BLaER1 treated with 17β-estradiol and CSF1 and Interleukin-3, amounts not matched to agents 10 nM and 100 nM (cell line): ENCODE results near the gene PTGFRN.
"Not testable (repeated sequence)": the region's sequence is repeated elsewhere in the genome, so short reads cannot be mapped to it uniquely, and the experiment has no call there.

Experiments
- H3K27ac ChIP-seq, 11 experiments: shearing (Covaris generic); formaldehyde crosslinking; 2 replicates each; pipeline ENCODE4 v1.8.1; 2022
- H3K27me3 ChIP-seq, 11 experiments: shearing (Covaris generic); formaldehyde crosslinking; 2 replicates each; pipeline ENCODE4 v1.8.1; 2022
- H3K36me3 ChIP-seq, 11 experiments: shearing (Covaris generic); formaldehyde crosslinking; 2 replicates each; pipeline ENCODE4 v1.8.1; 2022
- H3K4me1 ChIP-seq, 10 experiments: shearing (Covaris generic); formaldehyde crosslinking; 2 replicates each; pipeline ENCODE4 v1.8.1; 2022
- H3K4me2 ChIP-seq, 11 experiments: shearing (Covaris generic); formaldehyde crosslinking; 2 replicates each; pipeline ENCODE4 v1.8.1; 2022
- H3K4me3 ChIP-seq, 10 experiments: shearing (Covaris generic); formaldehyde crosslinking; 2 replicates each; pipeline ENCODE4 v1.8.1; 2022
- H3K9ac ChIP-seq, 11 experiments: shearing (Covaris generic); formaldehyde crosslinking; 2 replicates each; pipeline ENCODE4 v1.8.1; 2022
- H3K9me3 ChIP-seq, 11 experiments: shearing (Covaris generic); formaldehyde crosslinking; replicated peaks in 1 of 11; 2 replicates each; pipeline ENCODE4 v1.8.1; 2022
- H4K20me1 ChIP-seq, 11 experiments: shearing (Covaris generic); formaldehyde crosslinking; 2 replicates each; pipeline ENCODE4 v1.8.1; 2022
- Cebpa-rat ChIP-seq, 11 experiments: shearing (Covaris generic); IDR thresholded peaks; 2 replicates each; pipeline ENCODE4 v1.8.1; 2022

The PTGFRN gene

GRCh38 chr1:116873680-116874271 lies 35.9 kb upstream of the PTGFRN start:
- H3K9ac ChIP-seq: peak overlapping the region in 1 of 11 experiments; percentile 29; a peak in 1 of 22 replicates
- no peaks in the 10 kb centered on the region for H3K36me3 ChIP-seq
- H3K4me1 ChIP-seq: peaks cover 61 to 73% (median 69%) of the 10 kb centered on the region in 10 experiments
- H4K20me1 ChIP-seq: no peaks in the 10 kb centered on the region
- no peaks in the 10 kb centered on the region for H3K27me3 ChIP-seq
- peak overlapping the region; percentile 58 to 99 (median 94) for H3K4me2 ChIP-seq
- peak overlapping the region in 9 of 11 experiments; percentile 26 to 90 (median 63); a peak in 14 of 22 replicates for H3K27ac ChIP-seq
- no peak for TF ChIP-seq Cebpa-rat (IDR thresholded peaks at IDR 0.05)
- no peak overlapping the region for H3K4me3 ChIP-seq
- H3K9me3 ChIP-seq: peaks cover 0 to 28% (median 8%) of the 10 kb centered on the region in 11 experiments; a peak in 12 of 22 replicates

- peak in 8 of 11 experiments; percentile 17 to 70 (median 49); a peak in 11 of 22 replicates for TF ChIP-seq Cebpa-rat (IDR thresholded peaks at IDR 0.05)
- Histone ChIP-seq H3K9me3 (peaks cover 0 to 25% (median 8%) of the 10 kb centered on the region in 11 experiments; a peak in 12 of 22 replicates), H3K9ac (peak overlapping the region in 3 of 11 experiments; percentile 6 to 29 (median 27); a peak in 4 of 22 replicates), H3K27me3 (no peaks in the 10 kb centered on the region), H3K4me2 (peak overlapping the region; percentile 58 to 99 (median 94)), H4K20me1 (no peaks in the 10 kb centered on the region), H3K4me1 (peaks cover 64 to 81% (median 74%) of the 10 kb centered on the region in 10 experiments), H3K36me3 (no peaks in the 10 kb centered on the region), H3K4me3 (0 out of 20 replicates have a peak overlapping the region, but pooled peaks of 1 of the 10 experiments have one; percentile 7), H3K27ac (peak overlapping the region in 9 of 11 experiments; percentile 44 to 91 (median 71); a peak in 19 of 22 replicates)
Measured at GRCh38 chr1:116874733-116875249, 34.9 kb upstream of the PTGFRN start.

GRCh38 chr1:116875391-116875790 lies 34.3 kb upstream of the PTGFRN start:
- no peak for TF ChIP-seq Cebpa-rat (IDR thresholded peaks at IDR 0.05)
- Histone ChIP-seq H3K9me3 (peaks cover 0 to 21% (median 8%) of the 10 kb centered on the region in 11 experiments; a peak in 12 of 22 replicates), H3K4me1 (peaks cover 69 to 87% (median 78%) of the 10 kb centered on the region in 10 experiments), H3K27me3 (no peaks in the 10 kb centered on the region), H3K27ac (peak overlapping the region in 9 of 11 experiments; percentile 44 to 91 (median 71); a peak in 18 of 22 replicates), H3K36me3 (no peaks in the 10 kb centered on the region), H3K4me3 (peak overlapping the region in 1 of 10 experiments; percentile 7; a peak in 1 of 20 replicates), H3K9ac (peak overlapping the region in 5 of 11 experiments; percentile 4 to 27 (median 6); a peak in 7 of 22 replicates), H4K20me1 (no peaks in the 10 kb centered on the region), H3K4me2 (peak overlapping the region; percentile 58 to 99 (median 94))

GRCh38 chr1:116875946-116876345 lies 33.8 kb upstream of the PTGFRN start:
- H3K27me3 ChIP-seq, H4K20me1 ChIP-seq, H3K4me3 ChIP-seq, H3K36me3 ChIP-seq: not testable (repeated sequence)
- Histone ChIP-seq H3K4me2 (peak overlapping the region; percentile 58 to 99 (median 94)), H3K9ac (peak overlapping the region in 1 of 11 experiments; percentile 21; a peak in 2 of 22 replicates), H3K4me1 (peaks cover 75 to 90% (median 81%) of the 10 kb centered on the region in 10 experiments), H3K27ac (peak overlapping the region in 9 of 11 experiments; percentile 44 to 95 (median 90); a peak in 16 of 22 replicates), H3K9me3 (peaks cover 0 to 17% (median 5%) of the 10 kb centered on the region in 11 experiments; a peak in 12 of 22 replicates)

- H3K4me2 ChIP-seq: peak overlapping the region; percentile 77 to 99 (median 95)
Measured at GRCh38 chr1:116877141-116877818, 32.4 kb upstream of the PTGFRN start.

GRCh38 chr1:116878804-116879477 lies 30.8 kb upstream of the PTGFRN start:
- Histone ChIP-seq H3K4me2 (peak overlapping the region; percentile 77 to 99 (median 95)), H3K4me3 (peak overlapping the region; percentile 36 to 70 (median 58)), H3K9ac (peak overlapping the region; percentile 58 to 87 (median 81); a peak in 21 of 22 replicates), H3K9me3 (peaks cover 0 to 13% (median 0%) of the 10 kb centered on the region in 11 experiments; a peak in 8 of 22 replicates), H4K20me1 (no peaks in the 10 kb centered on the region), H3K27me3 (no peaks in the 10 kb centered on the region), H3K27ac (peak overlapping the region; percentile 48 to 95 (median 90)), H3K4me1 (peaks cover 87 to 100% (median 99%) of the 10 kb centered on the region in 10 experiments), H3K36me3 (no peaks in the 10 kb centered on the region)
- no peak for TF ChIP-seq Cebpa-rat (IDR thresholded peaks at IDR 0.05)

More at GRCh38 chr1:116877141-116877818, 32.4 kb upstream of the PTGFRN start:
- no peaks in the 10 kb centered on the region for H4K20me1 ChIP-seq
- no peaks in the 10 kb centered on the region for H3K27me3 ChIP-seq
- H3K9me3 ChIP-seq: peaks cover 0 to 13% (median 0%) of the 10 kb centered on the region in 11 experiments; a peak in 8 of 22 replicates
- H3K36me3 ChIP-seq: no peaks in the 10 kb centered on the region
- H3K9ac ChIP-seq: peak overlapping the region; percentile 6 to 87 (median 81); a peak in 21 of 22 replicates
- H3K4me1 ChIP-seq: peaks cover 82 to 92% (median 89%) of the 10 kb centered on the region in 10 experiments
- TF ChIP-seq Cebpa-rat (IDR thresholded peaks at IDR 0.05): no peak
- peak overlapping the region; percentile 36 to 70 (median 58); a peak in 12 of 20 replicates for H3K4me3 ChIP-seq
- peak overlapping the region; percentile 37 to 95 (median 90); a peak in 21 of 22 replicates for H3K27ac ChIP-seq

- H3K27ac ChIP-seq: peak overlapping the region; percentile 48 to 95 (median 90); a peak in 21 of 22 replicates
- H4K20me1 ChIP-seq: no peaks in the 10 kb centered on the region
- peaks cover 83 to 98% (median 94%) of the 10 kb centered on the region in 10 experiments for H3K4me1 ChIP-seq
- H3K9me3 ChIP-seq: peaks cover 0 to 11% (median 0%) of the 10 kb centered on the region in 11 experiments; a peak in 8 of 22 replicates
- H3K27me3 ChIP-seq: no peaks in the 10 kb centered on the region
- no peak for TF ChIP-seq Cebpa-rat (IDR thresholded peaks at IDR 0.05)
- H3K36me3 ChIP-seq: no peaks in the 10 kb centered on the region
- H3K4me3 ChIP-seq: peak overlapping the region; percentile 36 to 70 (median 58)
- H3K9ac ChIP-seq: peak overlapping the region; percentile 58 to 87 (median 81); a peak in 21 of 22 replicates
- peak overlapping the region; percentile 77 to 99 (median 95) for H3K4me2 ChIP-seq
Measured at GRCh38 chr1:116879478-116880133, 30.1 kb upstream of the PTGFRN start.
